ENCODE measurements around the gene RAB17.

The RAB17 gene

DNA sequence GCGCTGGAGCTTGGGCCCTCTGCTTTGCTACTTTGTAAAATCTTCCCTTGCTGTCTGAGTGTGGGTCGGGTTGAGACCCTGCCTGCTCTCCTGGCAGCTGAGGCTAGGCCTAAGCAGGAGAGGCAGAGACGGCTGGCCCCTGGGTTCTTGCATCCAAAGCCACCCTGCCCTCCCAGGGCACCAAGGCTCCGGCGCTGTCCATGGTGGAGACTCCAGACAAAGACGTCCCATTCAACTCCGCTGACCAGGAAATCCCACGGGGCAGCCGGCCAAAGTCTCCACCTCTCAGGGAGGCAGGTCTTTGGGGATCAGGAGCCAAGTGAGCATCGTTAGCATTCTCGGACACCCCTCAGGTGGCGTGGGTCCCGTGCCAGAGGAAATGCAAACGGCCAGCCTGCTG, 26.7 kb downstream of the RAB17 start:
- H3K36me3 ChIP-seq (ENCODE audit: insufficient read depth, low read length): no peaks in the 10 kb centered on the region
- no peaks in the 10 kb centered on the region for H3K79me2 ChIP-seq (ENCODE audit: insufficient read depth, low read length)
- H3K27me3 ChIP-seq (ENCODE audit: insufficient read depth, low read length): peaks cover under 1% of the 10 kb centered on the region; the same call in 1 of the 2 replicates
- no peaks in the 10 kb centered on the region for H3K4me1 ChIP-seq (ENCODE audit: insufficient read depth, low read length, severe bottlenecking)
- H4K20me1 ChIP-seq (ENCODE audit: insufficient read depth, low read length): no peaks in the 10 kb centered on the region
- TF ChIP-seq EZH2 (IDR thresholded peaks at IDR 0.05; ENCODE audit: borderline replicate concordance, low read length): no peak
- TF ChIP-seq, protein P1, sequence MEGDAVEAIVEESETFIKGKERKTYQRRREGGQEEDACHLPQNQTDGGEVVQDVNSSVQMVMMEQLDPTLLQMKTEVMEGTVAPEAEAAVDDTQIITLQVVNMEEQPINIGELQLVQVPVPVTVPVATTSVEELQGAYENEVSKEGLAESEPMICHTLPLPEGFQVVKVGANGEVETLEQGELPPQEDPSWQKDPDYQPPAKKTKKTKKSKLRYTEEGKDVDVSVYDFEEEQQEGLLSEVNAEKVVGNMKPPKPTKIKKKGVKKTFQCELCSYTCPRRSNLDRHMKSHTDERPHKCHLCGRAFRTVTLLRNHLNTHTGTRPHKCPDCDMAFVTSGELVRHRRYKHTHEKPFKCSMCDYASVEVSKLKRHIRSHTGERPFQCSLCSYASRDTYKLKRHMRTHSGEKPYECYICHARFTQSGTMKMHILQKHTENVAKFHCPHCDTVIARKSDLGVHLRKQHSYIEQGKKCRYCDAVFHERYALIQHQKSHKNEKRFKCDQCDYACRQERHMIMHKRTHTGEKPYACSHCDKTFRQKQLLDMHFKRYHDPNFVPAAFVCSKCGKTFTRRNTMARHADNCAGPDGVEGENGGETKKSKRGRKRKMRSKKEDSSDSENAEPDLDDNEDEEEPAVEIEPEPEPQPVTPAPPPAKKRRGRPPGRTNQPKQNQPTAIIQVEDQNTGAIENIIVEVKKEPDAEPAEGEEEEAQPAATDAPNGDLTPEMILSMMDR (IDR thresholded peaks at IDR 0.05; ENCODE audit: low read length): no peak
- no peak overlapping the region for H3K27ac ChIP-seq (ENCODE audit: low read depth, low read length, poor library complexity, severe bottlenecking)
- no peak overlapping the region for H3K9ac ChIP-seq (ENCODE audit: low read length)
- H3K9me2 ChIP-seq (ENCODE audit: low read depth, low read length): no peaks in the 10 kb centered on the region
- no peaks in the 10 kb centered on the region for H3K9me3 ChIP-seq (ENCODE audit: low read length)
- H2AFZ ChIP-seq (ENCODE audit: low read length): no peak overlapping the region
- no peak overlapping the region for H3K4me3 ChIP-seq (ENCODE audit: low read depth, low read length, poor library complexity, severe bottlenecking)
- no peaks in the 10 kb centered on the region for H3F3A ChIP-seq (ENCODE audit: insufficient read depth, low read length)
- H3K4me2 ChIP-seq (ENCODE audit: low read length): no peak overlapping the region

DNA sequence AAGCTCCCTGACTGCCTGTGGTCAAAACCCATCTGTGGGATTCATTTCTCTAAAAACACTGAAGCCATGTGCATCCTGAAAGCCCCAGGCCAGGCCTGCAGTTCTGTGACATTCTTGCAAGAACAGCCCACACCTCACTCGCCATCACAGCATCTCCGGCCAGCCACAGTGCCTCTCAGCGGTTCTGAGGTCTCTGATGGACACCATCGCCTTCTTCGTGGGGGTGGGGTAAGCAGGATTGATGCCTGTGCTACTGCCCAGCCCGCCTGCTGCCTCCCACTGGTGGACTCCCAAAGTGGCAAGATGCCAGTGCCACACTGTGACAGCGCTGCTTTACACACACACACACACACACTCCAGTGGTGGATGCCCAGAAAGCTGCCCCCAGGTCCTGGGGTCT, 29.3 kb downstream of the RAB17 start:
- H3K9ac ChIP-seq (ENCODE audit: low read length): no peak overlapping the region
- H3F3A ChIP-seq (ENCODE audit: insufficient read depth, low read length): no peaks in the 10 kb centered on the region
- no peak overlapping the region for H2AFZ ChIP-seq (ENCODE audit: low read length)
- no peaks in the 10 kb centered on the region for H3K9me3 ChIP-seq (ENCODE audit: low read length)
- no peaks in the 10 kb centered on the region for H4K20me1 ChIP-seq (ENCODE audit: insufficient read depth, low read length)
- 0 out of 2 replicates have a peak, but pooled peaks cover 4% of the 10 kb centered on the region for H3K27me3 ChIP-seq (ENCODE audit: insufficient read depth, low read length)
- TF ChIP-seq, protein P1 (IDR thresholded peaks at IDR 0.05; ENCODE audit: low read length): no peak
- TF ChIP-seq EZH2 (IDR thresholded peaks at IDR 0.05; ENCODE audit: borderline replicate concordance, low read length): no peak
- H3K9me2 ChIP-seq (ENCODE audit: low read depth, low read length): no peaks in the 10 kb centered on the region
- H3K27ac ChIP-seq (ENCODE audit: low read depth, low read length, poor library complexity, severe bottlenecking): no peak overlapping the region
- H3K36me3 ChIP-seq (ENCODE audit: insufficient read depth, low read length): no peaks in the 10 kb centered on the region
- no peaks in the 10 kb centered on the region for H3K79me2 ChIP-seq (ENCODE audit: insufficient read depth, low read length)
- H3K4me2 ChIP-seq (ENCODE audit: low read length): no peak overlapping the region
- no peak overlapping the region for H3K4me3 ChIP-seq (ENCODE audit: low read depth, low read length, poor library complexity, severe bottlenecking)
- H3K4me1 ChIP-seq (ENCODE audit: insufficient read depth, low read length, severe bottlenecking): no peaks in the 10 kb centered on the region

DNA sequence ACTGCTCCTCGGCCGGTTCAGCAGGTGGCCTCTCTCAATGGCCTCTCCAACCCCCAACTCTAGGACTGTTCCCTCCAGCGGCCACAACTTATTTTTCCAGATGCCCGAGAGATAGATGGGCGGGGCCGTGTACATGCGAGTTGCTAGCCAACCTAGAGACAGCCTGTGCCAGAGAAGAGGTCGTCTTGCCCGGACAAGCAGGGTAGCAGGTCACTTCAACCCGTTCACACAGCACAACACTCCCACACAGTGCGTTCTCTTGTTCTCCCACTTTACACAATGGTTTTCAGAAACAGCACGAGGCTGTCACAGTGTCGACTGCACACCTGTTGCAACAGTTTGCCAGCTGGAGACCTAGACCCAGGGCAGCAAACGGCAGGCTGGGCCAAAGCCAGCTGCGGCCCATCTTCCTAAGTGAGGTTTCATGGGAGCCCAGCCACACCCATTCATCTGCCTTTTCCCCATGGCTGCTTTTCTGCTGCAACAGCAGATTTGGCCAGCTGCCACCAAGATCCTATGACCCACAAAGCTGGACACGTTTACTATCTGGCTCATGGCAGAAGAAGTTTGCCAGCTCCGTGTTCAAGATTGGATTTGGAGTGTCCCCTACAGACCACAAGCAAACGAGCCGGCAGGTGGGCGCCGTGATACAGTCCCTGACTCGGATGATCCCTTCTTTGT, 31.4 kb downstream of the RAB17 start:
- no peak overlapping the region for H3K4me2 ChIP-seq (ENCODE audit: low read length)
- no peak overlapping the region for H3K27ac ChIP-seq (ENCODE audit: low read depth, low read length, poor library complexity, severe bottlenecking)

More for the DNA sequence above, 31.4 kb downstream of the RAB17 start:
- Histone ChIP-seq H3K9me3 (ENCODE audit: low read length) (0 out of 2 replicates have a peak, but pooled peaks cover 5% of the 10 kb centered on the region), H3K9me2 (ENCODE audit: low read depth, low read length) (no peaks in the 10 kb centered on the region), H2AFZ (ENCODE audit: low read length) (no peak overlapping the region), H3K36me3 (ENCODE audit: insufficient read depth, low read length) (no peaks in the 10 kb centered on the region), H3K4me1 (ENCODE audit: insufficient read depth, low read length, severe bottlenecking) (no peaks in the 10 kb centered on the region), H4K20me1 (ENCODE audit: insufficient read depth, low read length) (no peaks in the 10 kb centered on the region), H3K79me2 (ENCODE audit: insufficient read depth, low read length) (no peaks in the 10 kb centered on the region), H3K9ac (ENCODE audit: low read length) (no peak overlapping the region), H3F3A (ENCODE audit: insufficient read depth, low read length) (no peaks in the 10 kb centered on the region), H3K27me3 (ENCODE audit: insufficient read depth, low read length) (peaks cover 4% of the 10 kb centered on the region; the same call in 1 of the 2 replicates), H3K4me3 (ENCODE audit: low read depth, low read length, poor library complexity, severe bottlenecking) (no peak overlapping the region)
- TF ChIP-seq, protein P1 (IDR thresholded peaks at IDR 0.05; ENCODE audit: low read length): no peak
- TF ChIP-seq EZH2 (IDR thresholded peaks at IDR 0.05; ENCODE audit: borderline replicate concordance, low read length): no peak
